ENCODE measurements around the gene STAT5A. TPM values are rescaled to one million over a fixed set of nuclear protein-coding genes. Genes with fewer than 3 reads are reported as not detected.

STAT5A gene
- total and polyA plus RNA-seq, 7 donors = 8.1 to 31.5 (median 17.3) TPM

- ATAC-seq (peak; percentile 88 to 94 (median 90)), DNase-seq (peak; percentile 90 to 95)
- peak overlapping the region; percentile 51 for H3K4me3 ChIP-seq
- peaks cover under 1 to 78% of the 10 kb centered on the region in 2 donors for H3K36me3 ChIP-seq (ENCODE audit: insufficient read depth in 1 of 2, low read depth in 1 of 2)
- peaks cover 21% of the 10 kb centered on the region for H3K4me1 ChIP-seq
- 36 to 45% (median 36%) methylated on average over 19 of the region's 19 CpGs for WGBS, 3 donors
- H3K9me3 ChIP-seq = no peaks in the 10 kb centered on the region
- no peak for TF ChIP-seq CTCF (IDR thresholded peaks at IDR 0.05)
- peak overlapping the region; percentile 88 for H3K27ac ChIP-seq
- H3K27me3 ChIP-seq (ENCODE audit: insufficient read depth in 3 of 3, low read length in 2 of 3) = no peaks in the 10 kb centered on the region
- intact Hi-C loops (cut with DNase I) = loop anchor here in 1 of 2 donors (10.0 kb wide), 1 partner anchor 363 kb away; the partner anchor contains the start of gene PLEKHH3
Measured at GRCh38 chr17:42311240-42312034, 23.1 kb downstream of the STAT5A start.

- DNase-seq = no peak
- intact Hi-C loops (cut with DNase I) = loop anchor here in 1 of 2 donors (10.0 kb wide), 1 partner anchor 363 kb away; the partner anchor contains the start of gene PLEKHH3
- WGBS, 3 donors = 4 to 15% (median 12%) methylated on average over 5 of the region's 5 CpGs
Measured at GRCh38 chr17:42312035-42312284, 23.7 kb downstream of the STAT5A start.

GRCh38 chr17:42312285-42313130 is 24.2 kb downstream of the STAT5A start:
- Histone ChIP-seq H3K4me3 (peak overlapping the region; percentile 51), H3K36me3 (ENCODE audit: insufficient read depth in 1 of 2, low read depth in 1 of 2) (peaks cover 9 to 78% of the 10 kb centered on the region in 2 donors), H3K27ac (peak overlapping the region; percentile 88), H3K9me3 (no peaks in the 10 kb centered on the region), H3K27me3 (ENCODE audit: insufficient read depth in 3 of 3, low read length in 2 of 3) (no peaks in the 10 kb centered on the region), H3K4me1 (peaks cover 21% of the 10 kb centered on the region)
- intact Hi-C loops (cut with DNase I) = loop anchor here in 1 of 2 donors (10.0 kb wide), 1 partner anchor 362 kb away; the partner anchor contains the start of gene PLEKHH3
- peak; percentile 62 for TF ChIP-seq CTCF (IDR thresholded peaks at IDR 0.05)
- ATAC-seq (peak; percentile 80 to 90 (median 86)), DNase-seq (peak; percentile 89 to 94)
- WGBS, 3 donors = 20 to 27% (median 25%) methylated on average over 43 to 54 of the region's 54 CpGs

More at GRCh38 chr17:42312035-42312284, 23.7 kb downstream of the STAT5A start:
- TF ChIP-seq CTCF (IDR thresholded peaks at IDR 0.05) = no peak
- Histone ChIP-seq H3K4me3 (peak overlapping the region; percentile 51), H3K4me1 (peaks cover 21% of the 10 kb centered on the region), H3K27ac (peak overlapping the region; percentile 88), H3K27me3 (ENCODE audit: insufficient read depth in 3 of 3, low read length in 2 of 3) (no peaks in the 10 kb centered on the region), H3K36me3 (ENCODE audit: insufficient read depth in 1 of 2, low read depth in 1 of 2) (peaks cover 4 to 78% of the 10 kb centered on the region in 2 donors), H3K9me3 (no peaks in the 10 kb centered on the region)
- ATAC-seq = peak in 1 of 4 donors; percentile 0

GRCh38 chr17:42313389-42313772 is 25.1 kb downstream of the STAT5A start:
- DNase-seq (no peak), ATAC-seq (no peak)
- intact Hi-C loops (cut with DNase I) = loop anchor here in 1 of 2 donors (10.0 kb wide), 1 partner anchor 361 kb away; the partner anchor contains the start of gene PLEKHH3
- Histone ChIP-seq H3K4me3 (no peak overlapping the region), H3K27me3 (ENCODE audit: insufficient read depth in 3 of 3, low read length in 2 of 3) (no peaks in the 10 kb centered on the region), H3K9me3 (no peaks in the 10 kb centered on the region), H3K27ac (peak overlapping the region; percentile 46), H3K4me1 (peaks cover 21% of the 10 kb centered on the region), H3K36me3 (ENCODE audit: insufficient read depth in 1 of 2, low read depth in 1 of 2) (peaks cover 9 to 78% of the 10 kb centered on the region in 2 donors)
- TF ChIP-seq CTCF (IDR thresholded peaks at IDR 0.05) = no peak
- 88 to 95% (median 93%) methylated on average over 4 of the region's 4 CpGs for WGBS, 3 donors
